ENCODE measurements around the gene HDAC10.

Gene HDAC10

DNA sequence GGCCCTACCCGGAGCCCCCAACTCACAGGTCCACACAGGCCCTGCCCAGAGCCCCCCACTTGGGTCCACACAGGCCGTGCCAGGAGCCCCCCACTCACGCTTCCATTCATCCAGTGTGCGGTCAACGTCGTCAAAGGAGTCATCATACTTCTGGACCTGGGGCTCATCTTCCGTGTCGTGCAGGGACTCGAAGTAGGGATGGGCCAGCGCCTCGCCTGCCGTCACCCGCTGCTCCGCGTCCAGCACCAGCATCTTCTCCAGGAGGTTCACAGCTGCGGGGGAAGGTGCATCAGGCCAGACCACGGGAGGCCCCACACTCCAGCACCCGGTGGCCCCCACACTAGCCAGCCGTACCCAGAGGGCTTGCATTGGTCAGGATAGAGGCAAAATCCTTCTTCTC is 4.0 kb upstream of the HDAC10 start:
- no peak for DNase-seq

DNA sequence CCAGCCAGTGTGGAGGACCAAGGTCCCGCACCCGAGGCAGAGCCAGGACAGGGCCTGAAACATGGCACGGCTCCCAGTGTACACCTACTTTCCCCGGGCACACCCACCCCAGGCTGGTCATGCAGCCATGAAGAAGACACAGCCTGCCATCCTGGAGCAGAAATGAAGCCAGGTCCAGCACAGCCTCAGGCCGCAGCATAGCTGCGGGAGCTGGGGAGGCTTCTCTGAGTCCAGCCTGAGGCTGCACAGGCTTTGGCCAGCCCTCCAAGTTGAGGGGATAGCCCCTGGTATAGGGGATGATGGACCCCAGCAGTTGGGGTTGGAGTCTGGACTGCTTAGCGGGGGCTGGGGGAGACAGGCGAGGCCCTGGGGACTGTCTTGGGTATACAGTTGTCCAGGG is 2.9 kb upstream of the HDAC10 start:
- no peak for DNase-seq

GRCh38 chr22:50253046-50253915 is 2.2 kb upstream of the HDAC10 start:
- no peak for DNase-seq

GRCh38 chr22:50252082-50253045 is 1.3 kb upstream of the HDAC10 start:
- DNase-seq: peak; percentile 69

- no peak for DNase-seq
Measured at GRCh38 chr22:50251477-50252081, 514 bp upstream of the HDAC10 start.

DNA sequence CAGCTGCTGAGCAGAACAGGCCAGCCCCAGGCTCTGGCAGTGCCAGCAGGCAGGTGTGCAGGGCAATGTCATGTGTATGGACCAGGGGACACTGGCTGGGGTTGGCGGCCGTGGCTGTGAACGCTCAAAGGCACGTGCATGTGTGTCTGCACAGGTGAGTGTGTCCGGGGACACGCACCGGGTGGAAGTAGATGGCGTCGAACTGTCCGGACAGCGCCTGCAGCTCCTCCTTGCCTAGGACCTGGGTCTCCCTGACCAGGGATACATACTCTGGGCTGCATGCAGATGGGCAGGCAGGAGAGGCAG is 863 bp downstream of the HDAC10 start:
- no peak for DNase-seq

- no peak for DNase-seq
Measured at GRCh38 chr22:50249341-50250248, 1.5 kb downstream of the HDAC10 start.

GRCh38 chr22:50248196-50249081 is 2.6 kb downstream of the HDAC10 start:
- DNase-seq: no peak

- peak; percentile 66 for DNase-seq
Measured at GRCh38 chr22:50247748-50248147, 3.3 kb downstream of the HDAC10 start.

GRCh38 chr22:50246242-50247175 is 4.6 kb downstream of the HDAC10 start:
- DNase-seq: no peak

GRCh38 chr22:50245214-50246072 is 5.6 kb downstream of the HDAC10 start:
- DNase-seq: no peak

- peak; percentile 93 for DNase-seq
Measured at GRCh38 chr22:50244420-50245213, 6.4 kb downstream of the HDAC10 start, which contains the start of gene TUBGCP6. Gene TUBGCP6, minus strand, starts transcription at chr22:50245023. Its CDS starts 564 bp downstream, at chr22:50244459.

GRCh38 chr22:50243685-50244419 is 7.2 kb downstream of the HDAC10 start:
- DNase-seq: no peak

GRCh38 chr22:50242406-50242949 is 8.6 kb downstream of the HDAC10 start:
- DNase-seq: no peak

DNA sequence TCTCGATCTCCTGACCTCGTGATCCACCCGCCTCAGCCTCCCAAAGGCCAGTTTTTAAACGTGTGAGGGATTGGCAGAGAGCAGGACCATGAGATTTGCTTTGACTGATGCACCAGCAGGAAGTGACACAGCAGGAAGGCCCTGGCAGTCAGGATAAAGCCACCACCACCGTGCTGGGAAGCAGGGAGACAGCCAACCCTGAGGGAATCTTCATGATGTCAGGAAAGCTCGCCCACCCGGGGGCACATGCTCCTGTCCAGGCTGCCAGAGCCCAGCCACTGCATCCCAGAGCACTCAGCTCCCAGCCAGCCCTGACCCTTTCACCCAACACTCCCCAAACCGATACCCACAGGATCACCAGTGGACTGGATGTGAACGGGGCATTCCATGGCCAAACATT is 12.3 kb downstream of the HDAC10 start:
- peak; percentile 22 for DNase-seq

GRCh38 chr22:50236731-50237409 is 14.2 kb downstream of the HDAC10 start:
- no peak for DNase-seq
